Stimulated activated CD8-positive, alpha-beta memory T cell treated with anti-CD3 and anti-CD28 coated beads, Interleukin-7, amount 100 ng/mL, for 1 hour (primary cell): ENCODE data around the gene ALDH7A1.

Source experiments
- DNase-seq, 2 donors: peaks; one replicate each; pipeline ENCODE4 v3.0.0-alpha.2; 2020; ENCODE audit warnings: low read depth in 2 of 2

The ALDH7A1 gene

DNA sequence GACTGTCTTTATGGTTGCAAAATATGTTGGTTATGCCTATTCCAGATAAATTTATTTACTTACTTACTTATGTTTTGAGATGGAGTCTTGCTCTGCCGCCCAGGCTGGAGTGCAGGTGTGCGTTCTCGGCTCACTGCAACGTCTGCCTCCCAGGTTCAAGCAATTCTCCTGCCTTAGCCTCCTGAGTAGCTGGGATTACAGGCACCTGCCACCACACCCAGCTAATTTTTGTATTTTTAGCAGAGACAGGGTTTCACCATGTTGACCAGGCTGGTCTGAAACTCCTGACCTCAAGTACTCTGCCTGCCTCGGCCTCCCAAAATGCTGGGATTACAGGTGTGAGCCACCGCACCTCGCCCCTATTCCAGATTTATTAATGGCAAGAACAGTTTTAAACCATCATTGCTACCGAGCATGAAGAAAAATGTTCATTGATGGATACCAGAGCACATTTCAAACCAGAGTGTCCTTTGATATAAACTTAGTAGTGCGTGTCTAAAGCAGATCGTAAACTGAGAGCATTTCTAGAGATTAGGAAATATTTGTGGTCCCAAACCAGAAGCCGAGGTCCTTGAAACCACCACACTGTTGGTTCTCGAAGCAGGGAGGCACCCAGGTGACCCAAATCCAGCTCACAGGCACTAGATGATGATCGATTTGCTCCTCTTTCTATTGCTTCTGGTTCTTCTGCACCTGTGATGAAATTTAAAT is 86.6 kb downstream of the ALDH7A1 start:
- no peak for DNase-seq

DNA sequence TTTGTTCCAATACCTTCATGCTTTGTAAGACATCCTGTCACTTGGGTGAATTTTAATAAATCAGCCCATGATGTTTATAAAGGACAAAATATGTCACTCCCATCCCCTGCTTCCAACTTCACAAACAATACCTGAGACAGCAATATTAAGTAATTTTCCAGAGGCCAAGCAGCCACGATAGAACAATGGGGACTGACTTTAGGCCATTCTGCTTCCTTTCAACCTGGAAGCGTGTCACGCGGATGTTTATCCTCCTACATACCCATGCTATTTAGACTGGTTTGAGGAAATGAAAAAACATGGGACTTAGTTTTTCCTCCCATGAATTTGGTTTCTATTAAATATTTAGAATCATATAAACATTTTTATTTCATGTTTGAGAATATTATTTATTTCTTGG is 88.9 kb downstream of the ALDH7A1 start:
- DNase-seq: no peak

GRCh38 chr5:126503602-126504104 is 91.4 kb downstream of the ALDH7A1 start:
- no peak for DNase-seq

DNA sequence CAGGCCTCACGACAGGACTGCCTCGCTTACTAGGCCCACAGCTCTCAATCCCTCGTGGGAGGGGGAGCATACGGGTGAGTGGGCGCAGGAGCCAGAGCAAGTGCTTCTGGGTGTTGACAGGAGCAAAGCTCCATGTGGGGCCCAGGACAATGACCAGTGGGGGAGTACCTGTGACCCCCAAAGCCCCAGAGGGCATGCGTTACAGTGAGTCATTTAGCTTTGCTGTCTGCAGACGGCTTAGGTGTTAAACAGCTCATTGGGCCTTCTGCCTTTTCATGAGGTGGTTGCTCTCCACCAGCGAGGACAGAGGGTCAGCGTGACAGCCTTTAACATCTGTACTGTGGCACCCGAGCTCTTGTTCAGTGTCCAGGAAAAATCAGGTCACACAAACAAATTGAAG is 93.6 kb downstream of the ALDH7A1 start:
- DNase-seq: no peak

- DNase-seq: no peak
These were observed 95.1 kb downstream of the ALDH7A1 start for GRCh38 chr5:126499853-126500342.

DNA sequence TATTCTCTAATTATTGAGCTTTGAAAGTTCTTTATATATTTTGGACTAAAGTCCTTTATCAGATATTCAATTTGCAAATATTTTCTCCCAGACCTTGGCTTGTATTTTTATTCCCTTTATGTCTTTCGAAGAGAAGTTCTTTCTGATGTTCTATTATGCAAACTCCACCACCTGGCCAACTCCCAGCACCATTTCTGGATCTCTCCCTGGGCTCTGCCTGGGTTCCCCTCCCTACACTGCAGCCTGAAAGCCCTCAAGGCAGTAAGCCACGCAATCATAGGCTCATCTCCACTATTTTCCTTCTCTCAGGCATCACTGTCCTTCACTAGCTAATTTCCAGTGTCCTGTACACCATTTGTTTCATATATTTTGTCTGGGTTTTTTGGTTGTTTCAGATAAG is 95.7 kb downstream of the ALDH7A1 start:
- DNase-seq: no peak

GRCh38 chr5:126497506-126497905 is 97.5 kb downstream of the ALDH7A1 start:
- no peak for DNase-seq

- no peak for DNase-seq
These were observed 100.6 kb downstream of the ALDH7A1 start for GRCh38 chr5:126494393-126494792.

DNA sequence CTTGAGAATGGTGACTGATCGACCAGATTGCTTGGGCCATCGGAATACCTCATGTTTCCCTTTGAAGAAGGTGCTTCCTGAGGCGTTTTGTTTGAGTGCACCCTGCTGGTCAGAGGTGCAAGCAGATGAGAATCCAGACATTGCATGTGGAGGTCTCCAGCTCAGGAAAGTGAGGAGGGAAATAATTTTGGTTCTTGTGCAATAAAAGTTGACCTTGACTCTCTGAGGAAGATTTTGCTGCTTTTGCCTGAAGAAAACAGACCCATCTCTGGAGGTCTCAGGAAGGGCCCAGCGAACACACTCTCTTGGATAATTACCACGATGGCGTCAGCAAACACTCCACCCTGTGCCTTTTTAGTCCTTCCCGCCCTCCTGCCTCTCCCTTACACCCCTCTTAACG is 102.1 kb downstream of the ALDH7A1 start:
- no peak for DNase-seq

GRCh38 chr5:126490167-126490940 is 104.7 kb downstream of the ALDH7A1 start:
- no peak for DNase-seq

DNA sequence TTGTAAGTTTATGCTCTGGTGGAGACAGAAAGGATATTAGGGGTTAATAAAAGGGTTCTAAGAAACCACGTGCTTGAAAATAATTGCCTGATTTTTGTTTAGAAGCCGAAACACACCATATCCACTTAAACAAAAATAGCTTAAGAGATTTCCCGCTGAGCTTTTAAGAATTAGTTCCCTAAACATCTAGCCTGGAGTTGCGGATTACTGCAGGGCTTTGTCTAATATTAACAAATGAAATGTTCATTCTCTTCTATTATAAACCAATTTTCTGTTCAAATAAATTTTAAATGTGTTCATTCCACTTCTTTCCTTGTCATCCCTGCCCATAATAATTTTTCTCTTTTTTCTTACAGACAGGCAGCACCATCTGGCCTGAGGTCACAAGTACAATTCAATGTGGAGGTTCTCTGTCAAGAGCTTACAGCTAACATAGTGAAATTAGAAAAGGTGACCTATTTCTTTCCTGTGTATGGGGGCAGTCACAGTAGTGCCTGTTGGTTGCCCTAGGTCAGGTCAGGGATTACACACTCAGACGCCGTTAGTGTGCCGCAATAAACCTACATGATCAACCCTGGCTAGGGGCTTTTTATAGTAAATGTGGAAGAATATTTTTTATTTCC is 106.5 kb downstream of the ALDH7A1 start:
- no peak for DNase-seq

DNA sequence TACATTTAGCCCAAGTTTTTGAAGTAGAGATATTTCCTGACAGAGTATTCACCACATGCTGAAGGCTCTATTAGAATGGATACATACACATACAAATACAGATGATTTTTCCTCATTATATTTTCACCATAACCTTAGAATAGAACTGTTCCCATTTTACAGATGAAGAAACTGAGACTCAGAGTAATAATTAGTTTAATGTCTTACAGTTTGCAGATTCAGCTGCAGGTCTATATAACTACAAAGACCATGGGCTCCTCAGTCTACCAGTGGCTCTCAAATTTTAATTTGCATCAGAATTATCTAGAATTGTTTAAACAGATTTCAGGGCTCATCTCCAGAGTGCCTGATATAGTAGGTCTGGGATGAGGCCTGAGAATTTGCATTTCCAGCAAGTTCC is 107.4 kb downstream of the ALDH7A1 start:
- no peak for DNase-seq

GRCh38 chr5:126486332-126486731 is 108.7 kb downstream of the ALDH7A1 start:
- no peak for DNase-seq

DNA sequence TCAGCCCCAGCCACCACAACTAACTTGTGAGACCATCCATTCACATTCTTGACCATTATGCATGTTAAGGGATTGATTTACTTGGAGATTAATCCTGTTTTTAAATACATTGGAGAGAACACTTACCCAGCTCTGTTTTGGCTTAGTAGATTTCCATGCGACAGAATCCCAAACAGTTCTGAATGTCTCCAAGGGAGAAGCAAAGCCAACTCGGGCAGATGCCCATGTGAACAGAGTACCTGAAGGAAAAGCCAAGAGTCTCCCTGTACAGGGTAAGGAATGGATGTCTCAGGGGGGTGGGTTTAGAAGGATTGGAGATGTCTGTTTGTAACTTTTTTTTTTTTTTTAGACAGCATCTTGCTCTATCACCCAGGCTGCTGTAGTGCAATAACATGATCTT is 110.8 kb downstream of the ALDH7A1 start:
- DNase-seq: no peak

DNA sequence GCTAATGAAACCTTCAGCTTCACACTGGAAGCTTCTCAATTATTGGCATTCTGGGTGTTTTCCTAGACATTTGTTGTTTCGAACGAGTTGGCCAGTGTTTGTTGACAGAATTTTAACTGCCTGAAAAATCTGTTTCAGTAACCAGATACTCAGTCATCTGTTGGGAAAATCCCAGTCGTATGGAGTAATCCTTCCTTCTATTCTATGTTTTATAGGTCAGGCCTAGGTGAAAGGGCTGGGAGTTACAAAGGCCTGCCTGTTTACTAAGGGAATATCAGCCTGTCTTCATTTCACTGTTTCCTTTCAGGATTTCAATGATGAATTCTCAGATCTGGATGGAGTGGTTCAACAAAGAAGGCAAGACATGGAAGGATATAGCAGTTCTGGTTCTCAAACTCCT is 111.9 kb downstream of the ALDH7A1 start:
- DNase-seq: no peak

- no peak for DNase-seq
These were observed 112.4 kb downstream of the ALDH7A1 start for GRCh38 chr5:126482591-126482990.

DNA sequence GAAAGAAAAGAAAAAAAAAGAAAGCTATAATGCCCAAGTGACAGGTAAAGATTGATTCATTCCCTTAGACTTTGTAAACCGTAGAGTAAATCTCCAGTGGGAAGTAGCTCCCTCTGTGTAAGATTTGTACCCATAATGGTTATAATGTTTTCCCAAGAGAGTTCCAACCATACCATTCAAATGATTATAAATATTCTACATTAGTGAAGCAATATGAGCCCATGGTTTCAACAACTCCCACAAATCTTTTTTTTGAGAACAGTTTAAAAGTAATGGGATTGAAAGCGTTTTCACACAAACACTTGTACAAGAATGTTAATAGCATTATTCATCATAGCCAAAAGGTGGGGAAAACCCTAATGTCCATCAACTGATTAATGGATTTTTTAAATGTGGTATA is 113.8 kb downstream of the ALDH7A1 start:
- DNase-seq: no peak
